Measurements from ENCODE around the gene BEST4. TPM values are rescaled to one million over a fixed set of nuclear protein-coding genes. Genes with fewer than 3 reads are reported as not detected.

Gene BEST4
- total and polyA plus RNA-seq, 9 donors: 0.25 to 1.7 (median 0.63) TPM

DNA sequence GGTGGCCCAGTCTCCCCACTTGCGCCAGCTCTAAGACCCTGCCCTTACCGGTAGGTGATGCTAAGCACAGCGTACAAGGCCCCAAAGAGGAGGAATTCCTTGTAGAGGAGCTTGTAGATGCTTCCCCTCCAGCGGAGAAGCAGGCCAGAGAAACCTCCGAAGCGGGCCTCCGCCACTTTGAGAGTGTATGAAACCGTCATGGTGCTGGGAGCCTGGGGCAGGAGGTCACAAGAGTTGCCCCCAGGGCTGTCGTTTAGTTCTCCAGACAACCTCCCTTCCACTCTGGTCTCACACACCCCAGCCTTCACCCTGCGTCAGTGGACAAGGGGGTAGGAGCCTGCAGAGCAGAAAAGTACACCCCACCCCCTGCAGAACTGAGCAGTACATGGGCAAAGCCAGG is 464 bp downstream of the BEST4 start:
- Histone ChIP-seq H3K4me3 (no peak overlapping the region), H3K9me3 (no peaks in the 10 kb centered on the region), H3K27ac (no peak overlapping the region), H3K4me1 (ENCODE audit: insufficient read depth) (peaks cover 5% of the 10 kb centered on the region), H3K36me3 (no peaks in the 10 kb centered on the region), H3K27me3 (no peaks in the 10 kb centered on the region)
- WGBS, 3 donors: 88 to 95% (median 92%) methylated on average over 10 of the region's 10 CpGs
- intact Hi-C loops (cut with DNase I): loop anchor here in 3 of 4 donors (5.0 to 10.0 kb wide), 5 partner anchors 35 to 515 kb away; partner anchors contain the start of genes HECTD3 (in 1 of the 3), KIF2C (in 1 of the 3), RNU5D-1 (in 1 of the 3) and UROD (in 1 of the 3)
- TF ChIP-seq, protein P1, sequence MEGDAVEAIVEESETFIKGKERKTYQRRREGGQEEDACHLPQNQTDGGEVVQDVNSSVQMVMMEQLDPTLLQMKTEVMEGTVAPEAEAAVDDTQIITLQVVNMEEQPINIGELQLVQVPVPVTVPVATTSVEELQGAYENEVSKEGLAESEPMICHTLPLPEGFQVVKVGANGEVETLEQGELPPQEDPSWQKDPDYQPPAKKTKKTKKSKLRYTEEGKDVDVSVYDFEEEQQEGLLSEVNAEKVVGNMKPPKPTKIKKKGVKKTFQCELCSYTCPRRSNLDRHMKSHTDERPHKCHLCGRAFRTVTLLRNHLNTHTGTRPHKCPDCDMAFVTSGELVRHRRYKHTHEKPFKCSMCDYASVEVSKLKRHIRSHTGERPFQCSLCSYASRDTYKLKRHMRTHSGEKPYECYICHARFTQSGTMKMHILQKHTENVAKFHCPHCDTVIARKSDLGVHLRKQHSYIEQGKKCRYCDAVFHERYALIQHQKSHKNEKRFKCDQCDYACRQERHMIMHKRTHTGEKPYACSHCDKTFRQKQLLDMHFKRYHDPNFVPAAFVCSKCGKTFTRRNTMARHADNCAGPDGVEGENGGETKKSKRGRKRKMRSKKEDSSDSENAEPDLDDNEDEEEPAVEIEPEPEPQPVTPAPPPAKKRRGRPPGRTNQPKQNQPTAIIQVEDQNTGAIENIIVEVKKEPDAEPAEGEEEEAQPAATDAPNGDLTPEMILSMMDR (IDR thresholded peaks at IDR 0.05): no peak
- TF ChIP-seq POLR2A (IDR thresholded peaks at IDR 0.05) (no peak), EP300 (IDR thresholded peaks at IDR 0.05) (no peak)
- DNase-seq: no peak

GRCh38 chr1:44786841-44787426 is 1.0 kb downstream of the BEST4 start:
- Histone ChIP-seq H3K9me3 (no peaks in the 10 kb centered on the region), H3K27me3 (no peaks in the 10 kb centered on the region), H3K4me1 (ENCODE audit: insufficient read depth) (peaks cover 5% of the 10 kb centered on the region), H3K36me3 (no peaks in the 10 kb centered on the region), H3K27ac (peak overlapping the region; percentile 66 to 80), H3K4me3 (no peak overlapping the region)
- no peak for DNase-seq
- 81 to 87% (median 86%) methylated on average over 9 of the region's 9 CpGs for WGBS, 3 donors
- TF ChIP-seq, protein P1 (IDR thresholded peaks at IDR 0.05): no peak
- TF ChIP-seq EP300 (IDR thresholded peaks at IDR 0.05): no peak
- TF ChIP-seq POLR2A (IDR thresholded peaks at IDR 0.05): no peak
- intact Hi-C loops (cut with DNase I): loop anchor here in 3 of 4 donors (5.0 to 10.0 kb wide), 5 partner anchors 35 to 515 kb away; partner anchors contain the start of genes HECTD3 (in 1 of the 3), KIF2C (in 1 of the 3), RNU5D-1 (in 1 of the 3) and UROD (in 1 of the 3)

- peaks cover 5% of the 10 kb centered on the region for H3K4me1 ChIP-seq (ENCODE audit: insufficient read depth)
- TF ChIP-seq, protein P1 (IDR thresholded peaks at IDR 0.05): peak; percentile 97 to 99 (median 99)
- no peak for TF ChIP-seq POLR2A (IDR thresholded peaks at IDR 0.05)
- TF ChIP-seq EP300 (IDR thresholded peaks at IDR 0.05): no peak
- H3K36me3 ChIP-seq: no peaks in the 10 kb centered on the region
- DNase-seq: peak; percentile 79 to 85 (median 84)
- H3K4me3 ChIP-seq: peak overlapping the region; percentile 38
- no peaks in the 10 kb centered on the region for H3K27me3 ChIP-seq
- no peaks in the 10 kb centered on the region for H3K9me3 ChIP-seq
- H3K27ac ChIP-seq: peak overlapping the region; percentile 66 to 80
- WGBS, 3 donors: 2 to 4% (median 4%) methylated on average over 49 of the region's 49 CpGs
- intact Hi-C loops (cut with DNase I): loop anchor here in 3 of 4 donors (5.0 to 10.0 kb wide), 5 partner anchors 36 to 516 kb away; partner anchors contain the start of genes HECTD3 (in 1 of the 3), KIF2C (in 1 of the 3), RNU5D-1 (in 1 of the 3) and UROD (in 1 of the 3)
Observed at GRCh38 chr1:44786138-44786840, 1.7 kb downstream of the BEST4 start.

GRCh38 chr1:44785501-44786137 is 2.4 kb downstream of the BEST4 start:
- no peak for TF ChIP-seq POLR2A (IDR thresholded peaks at IDR 0.05)
- no peak for TF ChIP-seq EP300 (IDR thresholded peaks at IDR 0.05)
- TF ChIP-seq, protein P1 (IDR thresholded peaks at IDR 0.05): no peak
- no peak for DNase-seq
- H3K4me3 ChIP-seq: peak overlapping the region; percentile 38
- 35 to 41% (median 38%) methylated on average over 11 of the region's 11 CpGs for WGBS, 3 donors
- H3K36me3 ChIP-seq: no peaks in the 10 kb centered on the region
- H3K27ac ChIP-seq: peak overlapping the region; percentile 66 to 80
- H3K9me3 ChIP-seq: no peaks in the 10 kb centered on the region
- peaks cover 5% of the 10 kb centered on the region for H3K4me1 ChIP-seq (ENCODE audit: insufficient read depth)
- intact Hi-C loops (cut with DNase I): loop anchor here in 3 of 4 donors (5.0 to 10.0 kb wide), 5 partner anchors 37 to 517 kb away; partner anchors contain the start of genes HECTD3 (in 1 of the 3), KIF2C (in 1 of the 3), RNU5D-1 (in 1 of the 3) and UROD (in 1 of the 3)
- no peaks in the 10 kb centered on the region for H3K27me3 ChIP-seq
